HG03342 (cell line): ENCODE measurements around the gene NKAIN2.
"Not testable (repeated sequence)": the region's sequence is repeated elsewhere in the genome, so short reads cannot be mapped to it uniquely, and the experiment has no call there.

Source experiments
- ATAC-seq: cut with Tn5 transposase; IDR thresholded peaks from one replicate; pipeline ENCODE4 v1.9.1; 2021; ENCODE audit warnings: mild to moderate bottlenecking, moderate library complexity; ENCODE audit not compliant: unreplicated experiment

Gene NKAIN2

GRCh38 chr6:124294574-124295200 lies 491.0 kb downstream of the NKAIN2 start:
- ATAC-seq = no peak

- ATAC-seq = no peak
Observed at GRCh38 chr6:124297507-124297906, 493.8 kb downstream of the NKAIN2 start.

GRCh38 chr6:124298730-124299129 lies 495.1 kb downstream of the NKAIN2 start:
- no peak for ATAC-seq

GRCh38 chr6:124300907-124301306 lies 497.2 kb downstream of the NKAIN2 start:
- ATAC-seq = not testable (repeated sequence)

GRCh38 chr6:124303971-124304370 lies 500.3 kb downstream of the NKAIN2 start:
- ATAC-seq = no peak

GRCh38 chr6:124310139-124310538 lies 506.5 kb downstream of the NKAIN2 start:
- ATAC-seq = no peak

- no peak for ATAC-seq
Observed at GRCh38 chr6:124319410-124319809, 515.7 kb downstream of the NKAIN2 start.

GRCh38 chr6:124324237-124324636 lies 520.6 kb downstream of the NKAIN2 start:
- ATAC-seq = no peak

- ATAC-seq = no peak
Observed at GRCh38 chr6:124330197-124330596, 526.5 kb downstream of the NKAIN2 start.

GRCh38 chr6:124334359-124334758 lies 530.7 kb downstream of the NKAIN2 start:
- ATAC-seq = no peak

- no peak for ATAC-seq
Observed at GRCh38 chr6:124339610-124340334, 536.1 kb downstream of the NKAIN2 start.

- not testable (repeated sequence) for ATAC-seq
Observed at GRCh38 chr6:124348339-124348738, 544.7 kb downstream of the NKAIN2 start.

- no peak for ATAC-seq
Observed at GRCh38 chr6:124355146-124355545, 551.5 kb downstream of the NKAIN2 start.

- ATAC-seq = no peak
Observed at GRCh38 chr6:124356276-124356810, 552.7 kb downstream of the NKAIN2 start.

GRCh38 chr6:124356811-124357210 lies 553.1 kb downstream of the NKAIN2 start:
- ATAC-seq = no peak

GRCh38 chr6:124368131-124368530 lies 564.5 kb downstream of the NKAIN2 start:
- no peak for ATAC-seq

GRCh38 chr6:124371974-124372475 lies 568.4 kb downstream of the NKAIN2 start:
- ATAC-seq = no peak

- no peak for ATAC-seq
Observed at GRCh38 chr6:124373386-124373785, 569.7 kb downstream of the NKAIN2 start.

GRCh38 chr6:124389127-124389526 lies 585.5 kb downstream of the NKAIN2 start:
- no peak for ATAC-seq

- no peak for ATAC-seq
Observed at GRCh38 chr6:124393536-124393935, 589.9 kb downstream of the NKAIN2 start.

GRCh38 chr6:124396361-124396760 lies 592.7 kb downstream of the NKAIN2 start:
- no peak for ATAC-seq
